ENCODE results near the gene CAMTA1.

- TF ChIP-seq POLR2A (IDR thresholded peaks at IDR 0.05; ENCODE audit: low read length) (no peak), GATA1 (IDR thresholded peaks at IDR 0.05; ENCODE audit: low read depth, low read length) (no peak)
Observed at GRCh38 chr1:7761103-7761502, 975.8 kb downstream of the CAMTA1 start.

Data from erythroblast (primary cell).